ENCODE measurements around the gene HAP1.

HAP1 gene

DNA sequence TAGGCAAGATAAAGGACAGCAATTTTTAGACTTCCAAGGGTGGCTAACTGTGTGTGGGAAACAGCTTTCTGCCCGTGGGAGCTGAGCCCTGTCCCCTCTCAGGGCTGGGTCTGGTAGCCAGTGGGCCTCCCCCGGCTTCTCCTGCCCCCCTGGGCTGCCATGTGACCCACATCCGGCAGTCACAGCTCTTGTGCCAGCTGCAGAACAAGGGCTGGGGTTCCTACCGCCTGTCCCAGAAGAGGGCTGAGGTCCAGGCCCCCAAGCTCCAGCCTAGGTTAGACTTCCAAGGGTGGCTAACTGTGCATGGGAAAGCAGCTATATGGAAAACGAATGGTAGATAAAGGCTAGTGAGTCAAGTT, 16.2 kb downstream of the HAP1 start:
- H3K27me3 ChIP-seq (ENCODE audit: insufficient read depth, low read depth): peaks cover 2% of the 10 kb centered on the region; the same call in 1 of the 2 replicates
- H3K4me2 ChIP-seq: no peak overlapping the region
- no peak overlapping the region for H3K27ac ChIP-seq
- TF ChIP-seq, protein P1, sequence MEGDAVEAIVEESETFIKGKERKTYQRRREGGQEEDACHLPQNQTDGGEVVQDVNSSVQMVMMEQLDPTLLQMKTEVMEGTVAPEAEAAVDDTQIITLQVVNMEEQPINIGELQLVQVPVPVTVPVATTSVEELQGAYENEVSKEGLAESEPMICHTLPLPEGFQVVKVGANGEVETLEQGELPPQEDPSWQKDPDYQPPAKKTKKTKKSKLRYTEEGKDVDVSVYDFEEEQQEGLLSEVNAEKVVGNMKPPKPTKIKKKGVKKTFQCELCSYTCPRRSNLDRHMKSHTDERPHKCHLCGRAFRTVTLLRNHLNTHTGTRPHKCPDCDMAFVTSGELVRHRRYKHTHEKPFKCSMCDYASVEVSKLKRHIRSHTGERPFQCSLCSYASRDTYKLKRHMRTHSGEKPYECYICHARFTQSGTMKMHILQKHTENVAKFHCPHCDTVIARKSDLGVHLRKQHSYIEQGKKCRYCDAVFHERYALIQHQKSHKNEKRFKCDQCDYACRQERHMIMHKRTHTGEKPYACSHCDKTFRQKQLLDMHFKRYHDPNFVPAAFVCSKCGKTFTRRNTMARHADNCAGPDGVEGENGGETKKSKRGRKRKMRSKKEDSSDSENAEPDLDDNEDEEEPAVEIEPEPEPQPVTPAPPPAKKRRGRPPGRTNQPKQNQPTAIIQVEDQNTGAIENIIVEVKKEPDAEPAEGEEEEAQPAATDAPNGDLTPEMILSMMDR (conservative IDR thresholded peaks at IDR 0.05; ENCODE audit: low read depth, low read length): no peak
- no peak overlapping the region for H3K4me3 ChIP-seq (IDR thresholded peaks at IDR 0.05; ENCODE audit: insufficient read depth, low read depth, low read length)
- no peaks in the 10 kb centered on the region for H4K20me1 ChIP-seq (ENCODE audit: insufficient read depth)
- no peaks in the 10 kb centered on the region for H3K4me1 ChIP-seq (ENCODE audit: low read depth, poor library complexity, severe bottlenecking)
- H3K36me3 ChIP-seq (ENCODE audit: insufficient read depth): no peaks in the 10 kb centered on the region
- no peak overlapping the region for H2AFZ ChIP-seq (ENCODE audit: low read depth)
- no peaks in the 10 kb centered on the region for H3K79me2 ChIP-seq (ENCODE audit: insufficient read depth, low read depth)
- no peak overlapping the region for H3K9ac ChIP-seq

DNA sequence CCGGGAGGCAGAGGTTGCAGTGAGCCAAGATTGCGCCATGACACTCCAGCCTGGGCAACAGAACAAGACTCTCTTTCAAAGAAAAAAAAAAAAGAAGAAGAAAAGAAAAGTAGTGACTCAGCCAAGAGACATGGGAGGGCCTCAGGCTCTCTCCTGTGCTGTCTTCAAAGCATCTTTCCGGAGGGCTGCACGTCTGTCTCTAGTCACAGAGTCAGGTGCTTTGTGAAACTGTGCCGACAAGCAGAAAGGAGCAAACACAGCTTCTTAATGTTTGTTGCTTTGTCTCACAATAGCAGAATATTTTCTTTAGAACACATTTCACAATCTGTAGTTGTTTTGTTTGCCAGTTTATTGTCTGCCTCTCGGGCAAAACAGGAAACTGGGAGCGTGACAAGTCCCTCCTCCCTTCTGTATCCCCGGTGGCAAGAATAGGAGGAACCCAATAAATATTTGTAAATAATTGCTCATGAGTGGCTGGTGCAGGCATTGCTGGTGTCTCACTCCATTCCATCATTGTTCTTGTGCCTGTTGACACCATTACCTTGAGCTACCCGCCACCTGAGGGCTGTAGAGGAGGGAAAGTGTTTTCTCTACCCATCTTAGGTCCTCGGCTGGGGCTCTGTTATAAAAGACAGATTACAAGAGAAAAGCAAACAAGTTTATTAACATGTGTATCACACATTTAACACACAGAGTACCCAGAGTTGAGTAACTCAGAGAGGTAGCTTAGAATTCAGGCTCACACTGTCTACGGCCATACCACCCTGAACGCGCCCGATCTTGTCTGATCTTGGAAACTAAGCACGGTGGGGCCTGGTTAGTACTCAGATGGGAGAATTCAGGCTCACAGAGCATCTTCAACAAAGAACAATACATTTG, 16.8 kb downstream of the HAP1 start:
- Histone ChIP-seq H2AFZ (ENCODE audit: low read depth) (no peak overlapping the region), H3K9ac (no peak overlapping the region), H4K20me1 (ENCODE audit: insufficient read depth) (no peaks in the 10 kb centered on the region), H3K4me3 (IDR thresholded peaks at IDR 0.05; ENCODE audit: insufficient read depth, low read depth, low read length) (no peak overlapping the region), H3K79me2 (ENCODE audit: insufficient read depth, low read depth) (no peaks in the 10 kb centered on the region), H3K4me2 (no peak overlapping the region), H3K4me1 (ENCODE audit: low read depth, poor library complexity, severe bottlenecking) (no peaks in the 10 kb centered on the region), H3K27ac (no peak overlapping the region), H3K27me3 (ENCODE audit: insufficient read depth, low read depth) (peaks cover 2% of the 10 kb centered on the region; the same call in 1 of the 2 replicates), H3K36me3 (ENCODE audit: insufficient read depth) (no peaks in the 10 kb centered on the region)
- TF ChIP-seq, protein P1 (conservative IDR thresholded peaks at IDR 0.05; ENCODE audit: low read depth, low read length): no peak

DNA sequence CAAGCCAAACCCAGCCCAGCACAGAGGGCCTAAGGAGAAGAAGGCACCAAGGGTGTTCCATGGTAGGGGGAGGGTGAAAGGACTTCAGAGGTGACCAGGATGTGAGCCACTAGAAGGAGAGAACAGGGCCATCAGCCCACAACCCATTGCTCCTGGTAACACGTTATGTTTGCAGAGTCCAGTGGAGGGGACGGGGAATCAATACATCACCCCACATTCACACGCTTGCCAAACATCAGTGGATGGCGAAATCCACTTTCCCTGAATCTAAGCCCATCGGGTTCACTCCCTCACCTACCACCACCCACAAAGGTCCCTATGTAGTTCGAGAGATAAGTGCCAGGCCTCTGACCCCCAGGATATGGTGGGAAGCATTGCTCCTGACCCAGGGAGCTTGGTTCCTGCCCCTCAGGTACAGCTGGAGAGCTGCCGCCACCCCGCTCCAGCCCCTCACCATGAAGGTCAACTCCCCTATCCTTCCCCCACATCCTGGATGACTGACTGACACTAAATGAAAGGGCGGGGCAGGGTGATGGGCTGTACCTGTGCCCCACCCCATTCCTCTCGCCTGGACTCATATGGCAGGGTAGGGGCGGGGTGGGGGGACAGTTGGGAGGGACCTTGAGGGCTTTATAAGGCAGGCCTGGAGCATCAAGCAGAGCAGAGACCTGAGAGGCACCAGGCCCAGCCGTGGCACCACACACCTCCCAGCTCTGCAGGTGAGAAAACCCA, 22.6 kb downstream of the HAP1 start, which contains the start of gene GAST:
Gene GAST, plus strand, starts transcription at position 663 of the 732 bp plus-strand sequence. CDS start 3,106 bp downstream, outside the sequence.
- Histone ChIP-seq H3K4me1 (ENCODE audit: low read depth, poor library complexity, severe bottlenecking) (no peaks in the 10 kb centered on the region), H3K79me2 (ENCODE audit: insufficient read depth, low read depth) (no peaks in the 10 kb centered on the region), H3K4me3 (IDR thresholded peaks at IDR 0.05; ENCODE audit: insufficient read depth, low read depth, low read length) (no peak within 1 kb of the TSS), H4K20me1 (ENCODE audit: insufficient read depth) (no peaks in the 10 kb centered on the region), H3K9ac (no peak within 1 kb of the TSS), H3K27ac (no peak within 1 kb of the TSS), H2AFZ (ENCODE audit: low read depth) (no peak within 1 kb of the TSS), H3K36me3 (ENCODE audit: insufficient read depth) (no peaks in the 10 kb centered on the region), H3K27me3 (ENCODE audit: insufficient read depth, low read depth) (peaks cover under 1% of the 10 kb centered on the region; the same call in 1 of the 2 replicates), H3K4me2 (no peak within 1 kb of the TSS)
- TF ChIP-seq, protein P1 (conservative IDR thresholded peaks at IDR 0.05; ENCODE audit: low read depth, low read length): no peak

DNA sequence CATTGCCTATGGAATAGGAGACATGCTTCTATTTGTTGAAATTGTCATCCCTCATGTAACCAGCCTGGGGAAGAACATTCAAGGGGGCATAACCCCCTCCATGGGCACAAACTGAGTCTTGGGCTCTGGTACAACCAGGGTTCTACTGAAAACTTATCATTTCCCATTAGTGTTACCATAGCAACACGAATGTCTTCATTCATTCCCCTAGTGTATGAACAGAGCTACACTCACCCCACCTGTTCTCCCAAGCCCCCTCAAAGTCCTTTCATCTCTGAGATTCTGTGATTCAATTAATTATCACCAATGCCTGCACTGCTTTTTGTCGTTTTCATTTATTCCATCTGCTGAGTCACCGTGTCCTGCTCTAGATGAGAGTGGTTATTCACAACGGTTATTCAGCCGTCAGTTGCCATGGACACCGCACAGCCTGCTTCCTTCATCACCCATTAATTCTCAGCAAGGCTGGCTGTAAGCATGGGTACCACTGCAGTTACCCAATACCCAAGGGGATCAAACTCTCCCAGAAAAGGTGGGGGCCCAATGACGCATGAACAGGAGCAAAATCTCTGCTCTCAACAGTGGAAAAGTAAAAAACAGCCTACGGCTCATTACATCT, 23.9 kb downstream of the HAP1 start:
- Histone ChIP-seq H3K4me2 (no peak overlapping the region), H3K9ac (no peak overlapping the region), H3K27ac (no peak overlapping the region), H4K20me1 (ENCODE audit: insufficient read depth) (no peaks in the 10 kb centered on the region), H3K27me3 (ENCODE audit: insufficient read depth, low read depth) (no peaks in the 10 kb centered on the region), H3K79me2 (ENCODE audit: insufficient read depth, low read depth) (no peaks in the 10 kb centered on the region), H3K36me3 (ENCODE audit: insufficient read depth) (no peaks in the 10 kb centered on the region), H3K4me3 (IDR thresholded peaks at IDR 0.05; ENCODE audit: insufficient read depth, low read depth, low read length) (no peak overlapping the region), H2AFZ (ENCODE audit: low read depth) (no peak overlapping the region), H3K4me1 (ENCODE audit: low read depth, poor library complexity, severe bottlenecking) (no peaks in the 10 kb centered on the region)
- TF ChIP-seq, protein P1 (conservative IDR thresholded peaks at IDR 0.05; ENCODE audit: low read depth, low read length): no peak

All from KMS-11 (cell line).